ENCODE measurements around the gene TMEM191C.
"Not testable (repeated sequence)": the region's sequence is repeated elsewhere in the genome, so short reads cannot be mapped to it uniquely, and the experiment has no call there.

The TMEM191C gene

GRCh38 chr22:21467337-21468193, at the start of gene TMEM191C:
Gene TMEM191C, plus strand, starts transcription at chr22:21467387. Its CDS starts 73 bp downstream, at chr22:21467460.
- H3K4me3 ChIP-seq (replicated peaks; ENCODE audit: low read depth, low read length) = peak within 1 kb of the TSS; percentile 52
- not testable (repeated sequence) for DNase-seq (ENCODE audit: low read depth)

DNA sequence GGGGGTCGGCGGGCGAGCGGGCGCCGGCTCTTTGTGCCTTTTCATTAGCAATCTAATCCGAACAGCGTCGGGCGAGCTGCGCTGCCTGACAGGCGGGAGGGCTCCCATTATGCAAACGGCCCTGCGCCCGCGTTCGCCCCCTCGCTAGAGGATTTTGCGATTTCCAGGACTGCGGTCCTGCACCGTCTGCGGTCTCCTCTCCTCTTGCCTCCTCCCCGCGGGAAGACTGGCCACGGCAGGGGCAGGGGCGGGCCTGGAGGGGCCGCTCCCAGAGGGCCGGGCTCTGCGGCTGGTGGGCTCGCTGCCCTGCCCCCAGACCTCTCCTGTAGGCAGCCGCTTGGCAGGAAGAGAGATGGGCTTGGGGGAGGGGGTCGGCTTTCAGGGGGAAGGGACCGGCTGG, 49.3 kb upstream of the TMEM191C start:
- DNase-seq (ENCODE audit: low read depth) = not testable (repeated sequence)
- peak overlapping the region; percentile 52 for H3K4me3 ChIP-seq (replicated peaks; ENCODE audit: low read depth, low read length)

DNA sequence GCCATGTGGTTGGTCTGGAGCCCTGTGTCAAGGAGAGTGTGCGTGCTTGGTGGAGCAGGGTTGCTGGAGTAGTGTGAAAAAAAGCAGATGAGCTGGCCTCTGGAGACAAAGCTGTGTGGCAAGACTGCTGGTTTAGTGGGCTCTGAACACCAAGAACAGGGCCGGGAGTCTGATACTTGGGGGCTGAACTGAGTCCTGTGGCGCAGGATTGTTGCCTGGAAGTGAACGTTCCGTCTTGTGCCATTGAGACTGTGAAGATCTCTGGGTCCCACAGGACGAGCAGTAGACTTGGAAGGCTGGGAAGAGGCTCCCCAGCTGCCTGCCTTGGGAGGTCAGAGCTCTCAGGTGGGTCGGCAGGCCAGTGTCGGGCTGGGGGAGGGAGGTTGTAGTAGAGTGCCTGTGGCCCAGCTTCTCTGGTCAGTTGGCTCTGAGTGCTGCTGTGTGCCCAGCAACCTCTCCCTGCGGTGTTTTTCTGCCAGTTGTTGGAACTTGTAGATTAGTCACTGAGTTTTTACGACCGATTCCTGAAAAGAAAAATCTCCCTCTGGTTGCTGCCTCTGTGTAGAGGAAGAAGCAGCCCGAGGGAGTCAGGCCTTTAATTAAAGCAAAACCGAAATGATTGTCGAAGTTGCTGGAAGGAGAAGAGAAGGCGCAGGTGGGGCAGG, 48.1 kb upstream of the TMEM191C start:
- DNase-seq (ENCODE audit: low read depth); H3K4me3 ChIP-seq (replicated peaks; ENCODE audit: low read depth, low read length): not testable (repeated sequence)

DNA sequence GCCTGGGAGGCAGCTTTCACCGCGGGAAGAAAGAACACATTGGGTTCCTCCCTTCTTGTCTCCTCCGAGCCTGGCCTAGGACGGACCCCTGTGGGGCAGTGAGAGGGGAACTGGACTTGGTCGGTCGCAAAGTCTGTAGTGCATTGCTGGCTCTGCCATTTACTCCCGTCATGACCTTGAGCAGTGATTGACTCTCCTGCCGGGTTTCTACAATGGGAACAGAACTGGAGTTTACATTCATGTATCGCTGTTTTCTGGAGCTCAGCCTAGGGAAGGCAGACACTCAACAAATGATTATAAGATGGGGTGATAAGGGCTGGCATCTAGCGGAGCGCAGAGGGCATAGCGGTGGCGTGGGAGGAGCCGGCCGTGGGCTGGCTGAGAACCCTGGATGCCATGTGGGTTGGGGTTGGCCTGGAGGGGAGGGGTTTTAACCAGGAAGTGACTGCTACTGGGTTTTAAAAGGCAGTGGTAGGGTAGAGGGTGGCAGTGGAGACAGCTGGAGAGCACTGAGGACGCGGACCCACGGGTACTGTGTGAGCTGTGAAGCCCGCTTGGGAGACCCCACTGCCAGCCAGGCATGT, 46.9 kb upstream of the TMEM191C start:
- not testable (repeated sequence) for H3K4me3 ChIP-seq (replicated peaks; ENCODE audit: low read depth, low read length); DNase-seq (ENCODE audit: low read depth)

- not testable (repeated sequence) for DNase-seq (ENCODE audit: low read depth)
Measured at GRCh38 chr22:21424084-21424709, 43.0 kb upstream of the TMEM191C start.

DNA sequence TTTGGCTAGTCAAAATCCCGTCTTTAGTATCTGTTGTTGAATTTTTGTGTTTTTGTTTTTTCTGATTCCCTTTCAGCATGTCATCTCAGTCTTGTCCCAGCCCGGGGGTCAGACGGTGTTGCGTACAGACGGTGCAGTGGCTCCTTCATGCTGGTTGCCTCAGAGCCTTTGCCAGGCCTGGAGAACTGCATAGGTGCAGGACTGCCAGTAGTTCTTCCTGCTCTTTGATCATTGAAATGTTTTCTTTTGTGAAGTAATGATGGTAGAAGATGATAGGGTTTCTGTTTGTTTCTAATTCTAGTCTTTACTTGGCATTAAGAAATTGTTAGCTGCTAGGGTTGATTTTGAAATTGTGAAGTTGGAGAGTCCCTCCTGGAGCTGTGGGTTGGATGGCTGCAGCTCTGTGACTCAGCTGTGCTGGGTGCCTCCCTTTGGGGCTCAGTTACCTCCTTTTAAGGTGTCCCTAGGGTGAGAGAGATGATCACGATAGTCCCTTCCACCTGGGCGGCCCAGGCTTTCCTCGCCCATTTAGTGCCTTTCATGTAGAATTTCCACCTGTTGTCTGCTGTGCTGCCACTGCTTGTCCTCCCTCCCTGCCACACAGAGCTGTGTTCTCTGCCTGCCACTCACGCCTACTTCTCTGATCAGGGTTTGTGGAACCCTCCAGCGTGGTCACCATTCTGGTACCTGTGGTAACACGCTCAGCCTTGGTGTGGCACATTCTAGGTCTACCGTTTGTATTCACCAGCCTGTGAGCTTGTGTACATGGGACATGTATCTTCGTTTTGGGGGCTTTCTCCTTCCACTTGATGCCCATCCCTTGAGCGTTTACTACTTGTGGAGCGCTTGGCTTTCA, 32.6 kb upstream of the TMEM191C start:
- not testable (repeated sequence) for DNase-seq (ENCODE audit: low read depth); H3K4me3 ChIP-seq (replicated peaks; ENCODE audit: low read depth, low read length)

More at GRCh38 chr22:21424084-21424709, 43.0 kb upstream of the TMEM191C start:
- H3K4me3 ChIP-seq (replicated peaks; ENCODE audit: low read depth, low read length) = not testable (repeated sequence)

DNA sequence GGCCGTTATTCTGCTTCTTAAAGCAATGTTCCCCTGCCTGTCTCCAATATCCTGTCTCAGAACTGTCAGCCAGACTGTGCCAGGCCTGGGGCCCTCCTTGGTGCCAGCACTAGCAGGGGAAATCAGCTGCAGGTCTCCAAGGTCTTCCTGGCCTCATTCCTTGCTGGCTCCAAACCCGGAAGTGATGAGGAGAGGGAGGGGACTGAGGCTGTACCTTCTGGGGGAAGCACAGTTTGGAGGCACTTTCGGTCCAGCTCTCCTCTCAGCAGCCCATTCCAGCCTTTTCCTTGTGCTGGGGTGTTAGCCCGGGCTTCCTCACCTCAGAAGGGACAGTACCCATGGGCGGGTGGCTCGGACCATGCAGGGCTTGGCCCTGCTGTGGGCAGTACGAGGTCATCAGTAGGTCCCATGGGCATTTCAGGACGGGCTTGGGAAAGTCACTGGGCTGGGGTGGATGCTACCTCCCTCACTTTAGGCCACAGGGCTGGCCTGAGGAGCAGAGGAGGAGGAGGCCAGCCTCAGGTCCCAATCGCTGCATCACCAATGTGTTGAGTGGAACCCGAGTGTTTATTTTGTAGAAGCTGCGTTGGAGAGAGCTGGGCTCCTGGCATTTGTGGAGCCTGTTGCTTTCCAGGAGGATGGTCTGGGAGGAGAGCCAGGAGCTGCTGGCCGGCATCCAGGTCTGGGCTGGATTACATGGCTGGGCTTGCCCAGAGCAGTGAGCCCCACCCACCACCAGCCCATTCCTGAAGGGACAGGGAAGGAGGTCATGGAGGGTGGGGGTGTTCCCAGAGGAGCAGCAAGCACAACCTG, 31.0 kb upstream of the TMEM191C start:
- H3K4me3 ChIP-seq (replicated peaks; ENCODE audit: low read depth, low read length); DNase-seq (ENCODE audit: low read depth): not testable (repeated sequence)

- DNase-seq (ENCODE audit: low read depth); H3K4me3 ChIP-seq (replicated peaks; ENCODE audit: low read depth, low read length): not testable (repeated sequence)
Measured at GRCh38 chr22:21438013-21438412, 29.2 kb upstream of the TMEM191C start.

DNA sequence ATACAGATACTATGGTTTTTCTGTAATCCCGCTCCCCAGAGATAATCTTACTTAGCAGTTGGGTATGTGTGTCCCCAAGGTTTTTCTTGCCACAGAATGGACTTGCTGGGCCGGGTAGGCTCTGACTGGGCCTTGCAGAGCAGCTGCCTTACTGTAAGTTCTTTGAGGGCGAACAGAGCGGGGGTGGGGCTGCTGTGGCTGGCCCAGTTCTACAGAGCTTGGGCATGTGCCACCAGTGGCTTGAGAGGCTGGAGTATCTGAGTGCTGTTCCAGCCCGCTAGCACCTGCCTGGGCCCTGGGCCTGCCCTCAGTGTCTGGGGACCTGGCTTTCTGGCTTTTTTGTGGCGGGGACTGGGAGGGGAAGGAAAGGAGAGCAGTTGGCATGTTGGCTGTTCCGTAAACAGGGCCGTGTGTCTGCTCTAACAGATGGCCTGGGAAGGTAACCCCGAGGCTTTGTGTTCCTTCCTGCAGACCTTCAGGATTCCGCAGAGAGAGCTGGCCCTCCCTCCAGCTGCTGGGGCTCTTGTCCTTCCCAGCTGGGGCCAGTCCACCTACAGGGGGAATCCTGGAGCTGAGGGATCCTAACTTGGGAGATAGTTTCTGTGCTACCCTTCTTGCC, 27.1 kb upstream of the TMEM191C start:
- H3K4me3 ChIP-seq (replicated peaks; ENCODE audit: low read depth, low read length); DNase-seq (ENCODE audit: low read depth): not testable (repeated sequence)

GRCh38 chr22:21440676-21441075, 26.5 kb upstream of the TMEM191C start:
- H3K4me3 ChIP-seq (replicated peaks; ENCODE audit: low read depth, low read length); DNase-seq (ENCODE audit: low read depth): not testable (repeated sequence)

GRCh38 chr22:21441170-21441569, 26.0 kb upstream of the TMEM191C start:
- DNase-seq (ENCODE audit: low read depth); H3K4me3 ChIP-seq (replicated peaks; ENCODE audit: low read depth, low read length): not testable (repeated sequence)

DNA sequence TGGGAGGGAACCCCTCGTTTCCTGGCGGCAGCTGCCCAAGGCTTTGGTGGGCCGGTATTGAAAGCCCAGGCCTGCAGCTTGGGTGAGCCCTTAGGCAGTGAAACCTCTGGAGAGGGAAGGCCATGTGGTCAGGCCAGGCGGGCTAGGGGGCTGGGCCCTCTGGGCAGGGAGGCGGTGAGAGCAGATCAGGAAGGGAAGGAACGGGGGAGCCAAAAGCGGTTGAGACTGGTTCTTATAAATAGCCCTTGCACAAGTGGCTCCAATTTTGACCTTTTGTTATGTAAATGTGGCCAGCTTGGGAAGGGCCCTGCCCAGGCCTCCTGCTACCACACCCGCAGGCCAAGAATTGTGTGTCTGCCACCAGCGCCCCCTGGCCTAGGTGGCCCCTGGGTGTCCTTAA, 25.1 kb upstream of the TMEM191C start:
- DNase-seq (ENCODE audit: low read depth); H3K4me3 ChIP-seq (replicated peaks; ENCODE audit: low read depth, low read length): not testable (repeated sequence)

GRCh38 chr22:21442646-21443045, 24.5 kb upstream of the TMEM191C start:
- not testable (repeated sequence) for H3K4me3 ChIP-seq (replicated peaks; ENCODE audit: low read depth, low read length); DNase-seq (ENCODE audit: low read depth)

All from fibroblast of pulmonary artery (primary cell).